ENCODE results near the gene GNE.

The GNE gene

DNA sequence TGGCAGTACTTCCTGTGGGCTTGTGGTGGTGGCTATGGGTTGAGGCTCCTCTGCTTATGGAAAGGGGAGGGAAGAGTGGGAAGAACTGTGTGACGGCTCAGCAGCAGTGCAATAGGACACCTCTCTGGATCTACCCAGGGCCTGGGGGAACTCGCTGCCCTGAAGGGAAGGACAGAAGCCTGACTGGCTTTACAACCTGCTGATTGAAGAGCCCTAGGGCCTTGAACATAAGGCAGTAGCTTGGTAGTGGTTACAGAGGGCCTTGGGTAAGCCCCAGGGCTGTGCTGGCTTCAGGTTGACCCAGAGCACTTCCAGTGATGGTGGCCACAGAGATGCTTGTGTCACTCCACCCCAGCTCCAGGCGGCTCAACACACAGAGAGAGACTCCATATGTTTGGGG lies 83.5 kb downstream of the GNE start:
- Histone ChIP-seq H3K27ac (no peak overlapping the region), H3K9ac (no peak overlapping the region), H3K4me3 (no peak overlapping the region), H3K9me3 (0 out of 2 replicates have a peak, but pooled peaks cover 5% of the 10 kb centered on the region), H3K4me2 (no peak overlapping the region), H3K36me3 (no peaks in the 10 kb centered on the region), H4K20me1 (no peaks in the 10 kb centered on the region), H3K27me3 (no peaks in the 10 kb centered on the region), H3K4me1 (peaks cover 15% of the 10 kb centered on the region)
- no peak for TF ChIP-seq Cebpa-rat (IDR thresholded peaks at IDR 0.05)

DNA sequence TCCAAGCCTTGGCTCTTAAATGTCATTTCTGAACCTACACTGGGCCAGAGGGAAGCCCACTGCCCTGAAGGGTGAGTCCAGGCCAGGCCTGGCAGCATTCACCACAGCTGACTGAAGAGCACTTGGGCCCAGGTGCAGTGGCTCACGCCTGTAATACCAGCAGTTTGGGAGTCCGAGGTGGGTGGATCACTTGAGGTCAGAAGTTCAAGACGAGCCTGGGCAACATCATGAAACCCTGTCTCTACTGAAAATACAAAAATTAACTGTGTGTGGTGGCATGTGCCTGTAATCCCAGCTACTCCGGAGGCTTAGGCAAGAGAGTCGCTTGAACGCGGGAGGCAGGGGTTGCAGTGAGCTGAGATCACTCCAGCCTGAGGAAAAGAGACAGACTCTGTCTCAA lies 84.0 kb downstream of the GNE start:
- no peak overlapping the region for H3K9ac ChIP-seq
- no peaks in the 10 kb centered on the region for H4K20me1 ChIP-seq
- no peak overlapping the region for H3K4me3 ChIP-seq
- H3K9me3 ChIP-seq, result 0 out of 2 replicates have a peak, but pooled peaks cover under 1% of the 10 kb centered on the region
- no peaks in the 10 kb centered on the region for H3K36me3 ChIP-seq
- no peak for TF ChIP-seq Cebpa-rat (IDR thresholded peaks at IDR 0.05)
- H3K27me3 ChIP-seq, result no peaks in the 10 kb centered on the region
- H3K4me1 ChIP-seq, result peaks cover 15% of the 10 kb centered on the region
- no peak overlapping the region for H3K4me2 ChIP-seq
- no peak overlapping the region for H3K27ac ChIP-seq

DNA sequence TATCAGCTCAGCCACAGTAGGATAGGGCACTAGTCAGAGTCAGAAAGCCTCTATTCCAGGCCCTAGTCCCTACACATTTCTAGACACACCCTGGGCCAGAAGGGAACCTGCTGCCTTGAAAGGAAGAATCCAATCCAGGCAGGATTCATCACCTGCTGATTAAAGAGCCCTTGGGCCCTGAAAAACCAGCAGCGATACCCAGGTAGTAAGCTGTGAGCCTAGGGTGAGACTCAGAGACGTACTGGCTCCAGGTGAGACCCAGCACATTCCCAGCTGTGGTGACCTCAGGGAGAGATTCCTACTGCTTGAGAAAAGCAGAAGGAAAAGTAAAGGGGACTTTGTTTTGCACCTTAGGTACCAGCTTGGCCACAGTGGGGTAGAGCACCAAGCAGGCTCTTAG lies 84.4 kb downstream of the GNE start:
- no peaks in the 10 kb centered on the region for H3K36me3 ChIP-seq
- no peak overlapping the region for H3K4me2 ChIP-seq
- no peaks in the 10 kb centered on the region for H3K27me3 ChIP-seq
- TF ChIP-seq Cebpa-rat (IDR thresholded peaks at IDR 0.05), result no peak
- no peaks in the 10 kb centered on the region for H4K20me1 ChIP-seq
- no peak overlapping the region for H3K27ac ChIP-seq
- H3K4me3 ChIP-seq, result no peak overlapping the region
- H3K9me3 ChIP-seq, result no peaks in the 10 kb centered on the region
- peaks cover 11% of the 10 kb centered on the region for H3K4me1 ChIP-seq
- no peak overlapping the region for H3K9ac ChIP-seq

DNA sequence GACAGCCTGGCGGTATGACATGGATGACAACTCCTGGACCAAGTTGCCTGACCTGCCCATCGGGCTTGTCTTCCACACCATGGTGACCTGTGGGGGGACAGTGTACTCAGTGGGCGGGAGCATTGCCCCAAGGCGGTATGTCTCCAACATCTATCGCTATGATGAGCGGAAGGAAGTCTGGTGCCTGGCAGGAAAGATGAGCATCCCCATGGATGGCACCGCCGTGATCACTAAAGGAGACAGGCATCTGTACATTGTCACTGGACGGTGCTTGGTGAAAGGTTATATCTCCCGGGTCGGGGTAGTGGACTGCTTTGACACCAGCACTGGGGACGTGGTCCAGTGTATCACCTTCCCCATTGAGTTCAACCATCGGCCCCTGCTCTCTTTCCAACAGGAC lies 87.7 kb downstream of the GNE start:
- Histone ChIP-seq H4K20me1 (no peaks in the 10 kb centered on the region), H3K4me3 (no peak overlapping the region), H3K27me3 (no peaks in the 10 kb centered on the region), H3K4me2 (no peak overlapping the region), H3K27ac (no peak overlapping the region), H3K36me3 (no peaks in the 10 kb centered on the region), H3K4me1 (no peaks in the 10 kb centered on the region; the same call in 1 of the 2 replicates), H3K9ac (no peak overlapping the region), H3K9me3 (no peaks in the 10 kb centered on the region)
- no peak for TF ChIP-seq Cebpa-rat (IDR thresholded peaks at IDR 0.05)

DNA sequence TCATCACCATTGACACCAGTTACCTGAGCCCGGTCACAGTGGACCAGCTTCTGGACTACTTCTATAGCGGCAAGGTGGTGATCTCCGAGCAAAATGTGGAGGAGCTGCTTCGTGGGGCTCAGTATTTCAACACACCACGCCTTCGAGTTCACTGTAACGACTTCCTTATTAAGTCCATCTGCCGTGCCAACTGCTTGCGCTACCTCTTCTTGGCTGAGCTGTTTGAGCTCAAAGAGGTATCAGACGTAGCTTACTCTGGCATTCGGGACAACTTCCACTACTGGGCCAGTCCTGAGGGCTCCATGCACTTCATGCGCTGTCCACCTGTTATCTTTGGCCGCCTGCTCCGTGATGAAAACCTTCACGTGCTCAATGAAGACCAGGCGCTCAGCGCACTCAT lies 88.5 kb downstream of the GNE start:
- no peak for TF ChIP-seq Cebpa-rat (IDR thresholded peaks at IDR 0.05)
- Histone ChIP-seq H4K20me1 (no peaks in the 10 kb centered on the region), H3K9ac (no peak overlapping the region), H3K27me3 (no peaks in the 10 kb centered on the region), H3K4me3 (no peak overlapping the region), H3K4me2 (no peak overlapping the region), H3K4me1 (peaks cover 2% of the 10 kb centered on the region; the same call in 1 of the 2 replicates), H3K9me3 (no peaks in the 10 kb centered on the region), H3K27ac (no peak overlapping the region), H3K36me3 (no peaks in the 10 kb centered on the region)

DNA sequence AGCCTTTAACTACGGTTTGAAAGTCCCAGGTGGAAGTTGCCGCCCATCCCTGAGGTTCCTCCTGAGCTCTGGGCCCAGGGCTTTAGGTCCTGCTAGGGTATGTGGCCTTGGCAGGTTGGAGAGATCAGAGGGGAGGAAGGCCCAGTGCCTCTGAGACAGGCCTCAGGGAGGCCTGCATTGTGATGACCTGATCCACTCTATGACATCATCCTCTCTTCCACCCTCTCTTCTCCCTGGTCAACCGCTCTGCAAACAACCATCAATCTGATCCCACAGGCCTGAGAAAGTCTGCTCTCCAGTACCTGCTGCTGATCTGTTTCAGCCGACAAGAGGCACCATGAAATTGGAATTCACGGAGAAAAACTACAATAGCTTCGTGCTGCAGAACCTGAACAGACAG lies 89.1 kb downstream of the GNE start, which contains the start of gene CCIN:
TSS of gene CCIN (plus strand) at position 223 of the 400 bp plus-strand sequence. CDS start at position 338, 115 bp downstream.
- Histone ChIP-seq H3K36me3 (no peaks in the 10 kb centered on the region), H3K4me3 (no peak within 1 kb of the TSS), H3K27me3 (no peaks in the 10 kb centered on the region), H3K4me2 (no peak within 1 kb of the TSS), H3K9me3 (no peaks in the 10 kb centered on the region), H3K9ac (no peak within 1 kb of the TSS), H4K20me1 (no peaks in the 10 kb centered on the region), H3K4me1 (peaks cover 7% of the 10 kb centered on the region; the same call in 1 of the 2 replicates), H3K27ac (no peak within 1 kb of the TSS)
- no peak for TF ChIP-seq Cebpa-rat (IDR thresholded peaks at IDR 0.05)

DNA sequence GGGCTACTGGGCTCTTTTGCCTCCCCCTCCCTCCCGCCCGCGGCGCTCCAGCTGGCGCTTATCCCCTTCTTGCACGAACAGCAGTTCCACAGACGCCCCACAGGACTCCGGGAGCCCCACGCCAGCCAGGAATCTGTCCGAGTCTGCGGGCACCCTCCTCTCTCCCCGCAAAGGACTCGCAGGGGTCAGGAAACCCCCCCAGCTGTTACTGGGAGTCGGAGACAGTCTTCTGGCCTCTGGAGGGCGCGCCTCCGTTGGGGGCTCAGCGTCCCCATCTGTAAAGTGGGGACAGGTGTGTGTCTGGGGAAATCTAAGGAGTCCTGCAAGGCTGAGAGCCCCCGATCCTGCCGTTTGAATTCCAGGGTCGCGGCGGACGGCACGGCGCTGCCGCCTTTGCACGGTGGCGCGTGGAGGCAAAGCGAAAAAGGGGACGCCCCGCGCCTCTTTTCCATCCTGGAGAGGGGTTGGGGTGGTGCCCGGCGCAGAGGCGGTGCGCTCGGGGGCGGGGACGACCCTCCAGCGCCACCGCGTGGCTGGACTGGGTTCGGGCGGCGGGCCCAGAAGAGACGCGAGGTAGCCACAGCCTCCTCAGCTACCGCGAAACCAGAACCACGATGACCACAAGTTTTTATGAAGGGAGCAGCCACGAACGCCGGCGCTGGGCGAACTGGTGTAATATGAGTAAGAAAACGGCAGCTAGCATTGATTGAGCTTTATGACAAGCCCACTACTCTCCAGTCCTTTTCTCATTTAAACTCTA lies 91.9 kb downstream of the GNE start:
- TF ChIP-seq Cebpa-rat (IDR thresholded peaks at IDR 0.05), result no peak
- H3K9me3 ChIP-seq, result no peaks in the 10 kb centered on the region
- peak overlapping the region; percentile 65 for H3K4me2 ChIP-seq
- no peaks in the 10 kb centered on the region for H4K20me1 ChIP-seq
- H3K36me3 ChIP-seq, result 0 out of 2 replicates have a peak, but pooled peaks cover 4% of the 10 kb centered on the region
- H3K27me3 ChIP-seq, result no peaks in the 10 kb centered on the region
- H3K27ac ChIP-seq, result no peak overlapping the region
- H3K4me3 ChIP-seq, result peak overlapping the region; percentile 53
- peaks cover 19% of the 10 kb centered on the region for H3K4me1 ChIP-seq
- no peak overlapping the region for H3K9ac ChIP-seq

DNA sequence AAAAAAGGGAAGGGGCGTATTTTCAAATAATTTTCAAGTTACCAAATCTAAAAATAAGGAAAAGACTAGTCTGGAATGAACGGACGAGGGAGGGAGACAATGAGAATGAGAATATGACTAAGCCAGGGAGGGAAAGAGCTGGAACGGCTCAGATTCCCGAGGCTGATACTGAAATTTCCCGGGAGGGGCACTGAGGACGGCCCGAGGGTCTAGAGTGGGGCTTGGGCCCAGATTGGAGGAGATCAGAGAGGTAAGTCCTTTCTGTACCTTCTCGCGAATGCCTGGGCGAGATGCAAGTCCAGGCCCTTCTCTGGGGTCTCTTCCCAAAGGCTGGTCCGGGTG lies 92.5 kb downstream of the GNE start:
- H3K36me3 ChIP-seq, result 0 out of 2 replicates have a peak, but pooled peaks cover 4% of the 10 kb centered on the region
- no peak overlapping the region for H3K4me2 ChIP-seq
- H3K27me3 ChIP-seq, result no peaks in the 10 kb centered on the region
- no peak overlapping the region for H3K4me3 ChIP-seq
- TF ChIP-seq Cebpa-rat (IDR thresholded peaks at IDR 0.05), result no peak
- H3K9ac ChIP-seq, result no peak overlapping the region
- peaks cover 19% of the 10 kb centered on the region for H3K4me1 ChIP-seq
- no peaks in the 10 kb centered on the region for H4K20me1 ChIP-seq
- no peak overlapping the region for H3K27ac ChIP-seq
- no peaks in the 10 kb centered on the region for H3K9me3 ChIP-seq

DNA sequence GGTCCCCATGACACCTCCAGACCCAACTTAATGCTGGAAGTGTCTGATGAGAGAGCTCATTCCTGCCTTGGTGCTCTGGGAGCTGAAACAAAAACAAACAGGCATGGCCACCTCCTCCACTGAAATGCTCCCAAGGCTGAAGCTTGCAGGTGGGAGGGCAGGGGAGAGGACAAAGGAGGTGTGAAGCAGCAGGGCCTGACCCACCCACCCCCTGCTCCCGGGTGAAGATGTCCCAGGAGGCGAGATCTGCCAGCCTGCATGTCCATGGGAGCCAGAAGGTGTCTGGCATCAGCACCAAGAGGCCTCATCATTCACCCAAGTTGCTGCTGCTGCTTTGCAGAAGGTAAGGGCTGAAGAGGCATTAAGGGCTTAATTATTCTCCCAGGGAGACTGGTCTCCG lies 93.3 kb downstream of the GNE start:
- H3K9ac ChIP-seq, result no peak overlapping the region
- H3K9me3 ChIP-seq, result no peaks in the 10 kb centered on the region
- H3K4me1 ChIP-seq, result peaks cover 19% of the 10 kb centered on the region
- TF ChIP-seq Cebpa-rat (IDR thresholded peaks at IDR 0.05), result no peak
- no peak overlapping the region for H3K4me3 ChIP-seq
- H3K27ac ChIP-seq, result no peak overlapping the region
- no peaks in the 10 kb centered on the region for H4K20me1 ChIP-seq
- no peaks in the 10 kb centered on the region for H3K27me3 ChIP-seq
- H3K36me3 ChIP-seq, result peaks cover 8% of the 10 kb centered on the region; the same call in 1 of the 2 replicates
- H3K4me2 ChIP-seq, result no peak overlapping the region

Measured in BLaER1 (cell line).